H9 (cell line): ENCODE measurements around the gene PIGK. TPM values are rescaled to one million over a fixed set of nuclear protein-coding genes. Genes with fewer than 3 reads are reported as not detected.

ENCODE experiments used
- DNase-seq: peaks from one replicate; pipeline ENCODE4 v3.0.0-alpha.2; 2017
- H2AFZ ChIP-seq: one replicate; pipeline ENCODE4 v1.6.1; 2013; ENCODE audit warnings: mild to moderate bottlenecking, low read length, control low read depth, moderate library complexity
- H2AK5ac ChIP-seq: 2 replicates; pipeline ENCODE4 v1.6.1; 2013; ENCODE audit warnings: low read length, control low read depth, mixed read lengths; ENCODE audit not compliant: insufficient read length
- H2BK120ac ChIP-seq: one replicate; pipeline ENCODE4 v1.6.1; 2013; ENCODE audit warnings: low read depth, mild to moderate bottlenecking, low read length, control low read depth, inconsistent platforms; ENCODE audit not compliant: poor library complexity, severe bottlenecking
- H2BK12ac ChIP-seq: 2 replicates; pipeline ENCODE4 v1.6.1; 2013; ENCODE audit warnings: low read length, control low read depth, mixed read lengths, low read depth; ENCODE audit not compliant: insufficient read length
- H2BK15ac ChIP-seq: 2 replicates; pipeline ENCODE4 v1.6.1; 2013; ENCODE audit warnings: low read depth, low read length, control low read depth
- H2BK20ac ChIP-seq: one replicate; pipeline ENCODE4 v1.6.1; 2013; ENCODE audit warnings: low read depth, mild to moderate bottlenecking, low read length, control low read depth, inconsistent platforms; ENCODE audit not compliant: poor library complexity, severe bottlenecking
- H2BK5ac ChIP-seq: 2 replicates; pipeline ENCODE4 v1.6.1; 2013; ENCODE audit warnings: low read length, control low read depth, mixed read lengths; ENCODE audit not compliant: insufficient read length
- H3K14ac ChIP-seq: 2 replicates; pipeline ENCODE4 v1.6.1; 2013; ENCODE audit warnings: low read length, control low read depth; ENCODE audit not compliant: insufficient read depth
- H3K18ac ChIP-seq: 2 replicates; pipeline ENCODE4 v1.6.1; 2013; ENCODE audit warnings: low read depth, mild to moderate bottlenecking, mixed read lengths, low read length, control low read depth; ENCODE audit not compliant: insufficient read length
- H3K23ac ChIP-seq: 2 replicates; pipeline ENCODE4 v1.6.1; 2013; ENCODE audit warnings: low read length, control low read depth, mixed read lengths, low read depth; ENCODE audit not compliant: insufficient read length
- H3K23me2 ChIP-seq: 2 replicates; pipeline ENCODE4 v1.6.1; 2013; ENCODE audit warnings: low read depth, mild to moderate bottlenecking, mixed read lengths, low read length, control low read depth; ENCODE audit not compliant: insufficient read length, poor library complexity, severe bottlenecking
- H3K27ac ChIP-seq: 2 replicates; pipeline ENCODE4 v1.5.1; 2013; ENCODE audit warnings: low read length, control low read depth, mixed read lengths, low read depth; ENCODE audit not compliant: insufficient read length
- H3K27me3 ChIP-seq: 2 replicates; pipeline ENCODE4 v1.6.1; 2013; ENCODE audit warnings: low read length, control low read depth, inconsistent platforms; ENCODE audit not compliant: insufficient read depth
- H3K4ac ChIP-seq: 2 replicates; pipeline ENCODE4 v1.6.1; 2013; ENCODE audit warnings: low read depth, mild to moderate bottlenecking, control low read depth, inconsistent platforms, low read length, moderate library complexity
- H3K4me1 ChIP-seq: 2 replicates; pipeline ENCODE4 v1.6.1; 2013; ENCODE audit warnings: low read length, control low read depth, inconsistent platforms; ENCODE audit not compliant: insufficient read depth
- H3K4me2 ChIP-seq: 2 replicates; pipeline ENCODE4 v1.6.1; 2013; ENCODE audit warnings: low read length, control low read depth, mixed read lengths; ENCODE audit not compliant: insufficient read length, insufficient read depth
- H3K56ac ChIP-seq: 2 replicates; pipeline ENCODE4 v1.6.1; 2013; ENCODE audit warnings: low read depth, mild to moderate bottlenecking, mixed read lengths, low read length, control low read depth; ENCODE audit not compliant: insufficient read length
- H3K79me1 ChIP-seq: 2 replicates; pipeline ENCODE4 v1.6.1; 2013; ENCODE audit warnings: low read depth, mild to moderate bottlenecking, moderate library complexity, low read length, control low read depth, inconsistent platforms; ENCODE audit not compliant: insufficient read depth, poor library complexity, severe bottlenecking
- H3K79me2 ChIP-seq: 2 replicates; pipeline ENCODE4 v1.6.1; 2013; ENCODE audit warnings: low read length, control low read depth, inconsistent platforms; ENCODE audit not compliant: insufficient read depth
- H3K9ac ChIP-seq: 2 replicates; pipeline ENCODE4 v1.6.1; 2013; ENCODE audit warnings: low read length, control low read depth, mixed read lengths; ENCODE audit not compliant: insufficient read length; ENCODE audit errors: extremely low read depth
- H3K9me3 ChIP-seq: one replicate; pipeline ENCODE4 v1.6.1; 2013; ENCODE audit warnings: low read depth, low read length, inconsistent platforms; ENCODE audit not compliant: control insufficient read depth
- H3T11ph ChIP-seq: one replicate; pipeline ENCODE4 v1.6.1; 2013; ENCODE audit warnings: mild to moderate bottlenecking, low read length, control low read depth, inconsistent platforms
- H4K20me1 ChIP-seq: one replicate; pipeline ENCODE4 v1.6.1; 2013; ENCODE audit not compliant: control insufficient read depth, insufficient read length, insufficient read depth
- H4K5ac ChIP-seq: 2 replicates; pipeline ENCODE4 v1.6.1; 2013; ENCODE audit warnings: low read depth, mild to moderate bottlenecking, mixed read lengths, low read length, control low read depth; ENCODE audit not compliant: insufficient read length
- H4K8ac ChIP-seq: replicated peaks from 2 replicates; pipeline ENCODE4 v1.6.1; 2013; ENCODE audit warnings: low read length, control low read depth, mixed read lengths, low read depth; ENCODE audit not compliant: insufficient read length
- H4K91ac ChIP-seq: 2 replicates; pipeline ENCODE4 v1.6.1; 2013; ENCODE audit warnings: low read depth, mild to moderate bottlenecking, moderate library complexity, mixed read lengths, low read length, control low read depth; ENCODE audit not compliant: insufficient read length
- H3K27ac Mint-ChIP-seq, 3 experiments: 2 replicates in 2 of 3; 3 replicates in 1 of 3; pipeline ENCODE4 v1.8.0; 2020 to 2021; ENCODE audit warnings: mixed read lengths in 3 of 3, mild to moderate bottlenecking in 1 of 3, moderate library complexity in 1 of 3
- H3K27me3 Mint-ChIP-seq: 2 replicates; pipeline ENCODE4 v1.8.0; 2021; ENCODE audit warnings: low read depth, mild to moderate bottlenecking, moderate library complexity, mixed read lengths
- H3K36me3 Mint-ChIP-seq, 3 experiments: 2 replicates in 2 of 3; 3 replicates in 1 of 3; pipeline ENCODE4 v1.8.0; 2020 to 2021; ENCODE audit warnings: low read depth in 3 of 3, mixed read lengths in 3 of 3; ENCODE audit not compliant: insufficient read depth in 1 of 3
- H3K4me1 Mint-ChIP-seq, 2 experiments: 2 replicates each; pipeline ENCODE4 v1.8.0; 2020; ENCODE audit warnings: mixed read lengths in 2 of 2
- H3K4me3 Mint-ChIP-seq, 2 experiments: 2 replicates in 1 of 2; 3 replicates in 1 of 2; pipeline ENCODE4 v1.8.0; 2020 to 2021; ENCODE audit warnings: mild to moderate bottlenecking in 2 of 2, mixed read lengths in 2 of 2, moderate library complexity in 1 of 2
- H3K9me3 Mint-ChIP-seq, 2 experiments: 2 replicates in 1 of 2; 3 replicates in 1 of 2; pipeline ENCODE4 v1.8.0; 2020; ENCODE audit warnings: mild to moderate bottlenecking in 2 of 2, mixed read lengths in 2 of 2, moderate library complexity in 1 of 2
- WGBS: extraction: QIAGEN DNeasy Blood & Tissue Kit; methylation state at CpG from one replicate; pipeline ENCODE4 v1.1.7; 2013; ENCODE audit warnings: missing lambda C conversion rate, low lambda C conversion rate, mixed read lengths; ENCODE audit not compliant: insufficient read length; ENCODE audit errors: extremely low coverage; 5-methylcytosine and 5-hydroxymethylcytosine counted together
- total RNA-seq: library from RNA; stranded (reverse); gene quantifications from 2 replicates; pipeline ENCODE4 v1.2.1, GENCODE V29; 2021
- TF ChIP-seq, protein P1 (sequence below): fragments of 200-600 bp; sonication (generic); conservative IDR thresholded peaks from 3 replicates; pipeline ENCODE4 v1.8.0; 2021; ENCODE audit warnings: antibody characterized with exemption, mild to moderate bottlenecking

PIGK gene
- total RNA-seq, 1 experiment from 2014 or later, result 22.1 TPM

DNA sequence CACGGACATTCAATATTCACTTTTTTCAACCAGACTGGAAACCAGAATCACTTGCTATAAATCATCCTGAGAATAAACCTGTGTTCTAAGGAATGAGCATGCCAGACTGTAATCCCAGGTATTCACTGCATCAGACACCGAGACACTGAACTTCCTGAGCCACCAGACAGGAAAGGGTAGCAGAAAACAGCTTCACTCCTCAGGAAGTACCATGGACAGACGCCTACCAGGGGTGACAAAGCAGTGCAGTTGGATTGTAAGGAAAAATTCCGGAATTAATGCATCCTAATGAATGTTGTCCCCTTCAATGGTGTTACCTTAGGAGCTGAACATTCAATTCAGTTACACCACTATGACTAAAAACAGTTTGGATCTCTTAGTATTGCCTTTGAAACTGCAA is 156.1 kb downstream of the PIGK start:
- TF ChIP-seq, protein P1, sequence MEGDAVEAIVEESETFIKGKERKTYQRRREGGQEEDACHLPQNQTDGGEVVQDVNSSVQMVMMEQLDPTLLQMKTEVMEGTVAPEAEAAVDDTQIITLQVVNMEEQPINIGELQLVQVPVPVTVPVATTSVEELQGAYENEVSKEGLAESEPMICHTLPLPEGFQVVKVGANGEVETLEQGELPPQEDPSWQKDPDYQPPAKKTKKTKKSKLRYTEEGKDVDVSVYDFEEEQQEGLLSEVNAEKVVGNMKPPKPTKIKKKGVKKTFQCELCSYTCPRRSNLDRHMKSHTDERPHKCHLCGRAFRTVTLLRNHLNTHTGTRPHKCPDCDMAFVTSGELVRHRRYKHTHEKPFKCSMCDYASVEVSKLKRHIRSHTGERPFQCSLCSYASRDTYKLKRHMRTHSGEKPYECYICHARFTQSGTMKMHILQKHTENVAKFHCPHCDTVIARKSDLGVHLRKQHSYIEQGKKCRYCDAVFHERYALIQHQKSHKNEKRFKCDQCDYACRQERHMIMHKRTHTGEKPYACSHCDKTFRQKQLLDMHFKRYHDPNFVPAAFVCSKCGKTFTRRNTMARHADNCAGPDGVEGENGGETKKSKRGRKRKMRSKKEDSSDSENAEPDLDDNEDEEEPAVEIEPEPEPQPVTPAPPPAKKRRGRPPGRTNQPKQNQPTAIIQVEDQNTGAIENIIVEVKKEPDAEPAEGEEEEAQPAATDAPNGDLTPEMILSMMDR, result no peak
- no peak overlapping the region for H2AFZ ChIP-seq
- no peaks in the 10 kb centered on the region for H4K20me1 ChIP-seq
- H2BK12ac ChIP-seq, result no peak overlapping the region
- H3K4me3 Mint-ChIP-seq, result no peak overlapping the region
- H3K4me2 ChIP-seq, result no peak overlapping the region
- DNase-seq, result no peak
- no peak overlapping the region for H4K91ac ChIP-seq
- H3K9me3 Mint-ChIP-seq, result no peaks in the 10 kb centered on the region
- no peaks in the 10 kb centered on the region for H3K27me3 ChIP-seq
- H2BK120ac ChIP-seq, result no peak overlapping the region
- no peaks in the 10 kb centered on the region for H3K79me2 ChIP-seq
- H3K4me1 Mint-ChIP-seq, result peaks cover 21 to 28% of the 10 kb centered on the region in 2 experiments
- H3K27ac ChIP-seq, result no peak overlapping the region
- no peak overlapping the region for H3K9ac ChIP-seq
- no peak overlapping the region for H3K14ac ChIP-seq
- H3K4ac ChIP-seq, result no peak overlapping the region
- no peak overlapping the region for H2AK5ac ChIP-seq
- H2BK20ac ChIP-seq, result no peak overlapping the region
- no peak overlapping the region for H2BK15ac ChIP-seq
- no peak overlapping the region for H3K23ac ChIP-seq
- H3K79me1 ChIP-seq, result no peaks in the 10 kb centered on the region
- H3K27ac Mint-ChIP-seq, result no peak overlapping the region
- no peak overlapping the region for H3T11ph ChIP-seq
- no peak overlapping the region for H2BK5ac ChIP-seq
- no peak overlapping the region for H4K8ac ChIP-seq
- no peaks in the 10 kb centered on the region for H3K9me3 ChIP-seq
- H3K27me3 Mint-ChIP-seq, result no peaks in the 10 kb centered on the region
- WGBS, result no CpG with 5 or more reads among the region's 4 CpGs
- H3K4me1 ChIP-seq, result peaks cover 4% of the 10 kb centered on the region; the same call in 1 of the 2 replicates
- H3K18ac ChIP-seq, result no peak overlapping the region
- no peaks in the 10 kb centered on the region for H3K23me2 ChIP-seq
- H3K36me3 Mint-ChIP-seq, result no peaks in the 10 kb centered on the region; a peak in 1 of 7 replicates
- no peak overlapping the region for H4K5ac ChIP-seq
- H3K56ac ChIP-seq, result no peak overlapping the region
